Mesenchymal stem cell (in vitro differentiated cells and primary cell): ENCODE data around the gene RNASEH1.

Experiments used
- DNase-seq: peaks from one replicate; pipeline ENCODE4 v3.0.0-alpha.2; 2013
- H2AFZ ChIP-seq: one replicate; pipeline ENCODE4 v1.6.1; 2013; ENCODE audit warnings: low read depth, mild to moderate bottlenecking, control low read depth, inconsistent platforms, low read length, moderate library complexity
- H2AK5ac ChIP-seq: 2 replicates; pipeline ENCODE4 v1.6.1; 2013; ENCODE audit warnings: low read length, moderate library complexity, mild to moderate bottlenecking, inconsistent platforms; ENCODE audit not compliant: severe bottlenecking
- H2BK120ac ChIP-seq: one replicate; pipeline ENCODE4 v1.6.1; 2013; ENCODE audit warnings: low read depth, mild to moderate bottlenecking, inconsistent platforms, low read length, moderate library complexity
- H2BK12ac ChIP-seq, 2 experiments: one replicate each; pipeline ENCODE4 v1.6.1; 2013; ENCODE audit warnings: inconsistent platforms in 2 of 2, low read length in 2 of 2, mild to moderate bottlenecking in 2 of 2, moderate library complexity in 2 of 2, control low read depth in 1 of 2
- H2BK15ac ChIP-seq: one replicate; pipeline ENCODE4 v1.6.1; 2013; ENCODE audit warnings: mild to moderate bottlenecking, low read depth, inconsistent platforms; ENCODE audit not compliant: poor library complexity, severe bottlenecking
- H2BK5ac ChIP-seq: 2 replicates; pipeline ENCODE4 v1.6.1; 2013; ENCODE audit warnings: low read depth, mild to moderate bottlenecking, low read length, control low read depth, inconsistent platforms; ENCODE audit not compliant: poor library complexity, severe bottlenecking
- H3K14ac ChIP-seq, 2 experiments: one replicate each; pipeline ENCODE4 v1.6.1; 2013; ENCODE audit warnings: inconsistent platforms in 2 of 2, low read length in 2 of 2, control low read depth in 1 of 2, mild to moderate bottlenecking in 1 of 2, moderate library complexity in 1 of 2
- H3K18ac ChIP-seq, 2 experiments: one replicate each; pipeline ENCODE4 v1.6.1; 2013; ENCODE audit warnings: inconsistent platforms in 2 of 2, low read length in 2 of 2, control low read depth in 1 of 2, low read depth in 1 of 2, mild to moderate bottlenecking in 1 of 2
- H3K23ac ChIP-seq, 2 experiments: one replicate each; pipeline ENCODE4 v1.6.1; 2013; ENCODE audit warnings: inconsistent platforms in 2 of 2, low read length in 2 of 2, mild to moderate bottlenecking in 2 of 2, moderate library complexity in 2 of 2, control low read depth in 1 of 2
- H3K27ac ChIP-seq: 2 replicates; pipeline ENCODE4 v1.5.1; 2013; ENCODE audit warnings: mild to moderate bottlenecking, moderate library complexity, low read length, control low read depth, inconsistent platforms; ENCODE audit not compliant: poor library complexity, severe bottlenecking
- H3K27me3 ChIP-seq, 2 experiments: 2 replicates each; pipeline versions ENCODE4 v1.6.1 to v1.7.0; 2013; ENCODE audit warnings: low read length in 2 of 2, mild to moderate bottlenecking in 2 of 2, moderate library complexity in 2 of 2, control low read depth in 1 of 2, inconsistent platforms in 1 of 2; ENCODE audit not compliant: control insufficient read depth in 1 of 2, insufficient read depth in 1 of 2
- H3K36me3 ChIP-seq, 2 experiments: 2 replicates each; pipeline versions ENCODE4 v1.6.1 to v1.7.0; 2013; ENCODE audit warnings: low read length in 2 of 2, control low read depth in 1 of 2, inconsistent platforms in 1 of 2, low read depth in 1 of 2, mild to moderate bottlenecking in 1 of 2; ENCODE audit not compliant: insufficient read depth in 2 of 2, control insufficient read depth in 1 of 2
- H3K4ac ChIP-seq, 2 experiments: one replicate each; pipeline ENCODE4 v1.6.1; 2013; ENCODE audit warnings: inconsistent platforms in 2 of 2, low read length in 2 of 2, mild to moderate bottlenecking in 2 of 2, moderate library complexity in 2 of 2, control low read depth in 1 of 2, low read depth in 1 of 2
- H3K4me1 ChIP-seq: 2 replicates; pipeline ENCODE4 v1.6.1; 2013; ENCODE audit warnings: low read depth, low read length, control low read depth; ENCODE audit not compliant: control insufficient read depth, insufficient read depth
- H3K4me2 ChIP-seq: 2 replicates; pipeline ENCODE4 v1.6.1; 2013; ENCODE audit warnings: low read length, mild to moderate bottlenecking, inconsistent platforms; ENCODE audit not compliant: poor library complexity, severe bottlenecking
- H3K4me3 ChIP-seq, 2 experiments: 2 replicates each; pipeline versions ENCODE4 v1.5.1 to v1.7.0; 2013; ENCODE audit warnings: low read length in 2 of 2, mild to moderate bottlenecking in 2 of 2, control low read depth in 1 of 2, low read depth in 1 of 2; ENCODE audit not compliant: insufficient read depth in 1 of 2
- H3K79me1 ChIP-seq: replicated peaks from 2 replicates; pipeline ENCODE4 v1.6.1; 2013; ENCODE audit warnings: mild to moderate bottlenecking, control low read depth, low read length, inconsistent platforms; ENCODE audit not compliant: poor library complexity, severe bottlenecking
- H3K9ac ChIP-seq: 2 replicates; pipeline ENCODE4 v1.7.0; 2013; ENCODE audit warnings: mild to moderate bottlenecking, low read length, moderate library complexity
- H3K9me3 ChIP-seq: 2 replicates; pipeline ENCODE4 v1.7.0; 2013; ENCODE audit warnings: mild to moderate bottlenecking, low read length; ENCODE audit not compliant: control insufficient read depth
- H4K8ac ChIP-seq: one replicate; pipeline ENCODE4 v1.6.1; 2013; ENCODE audit warnings: inconsistent platforms, mild to moderate bottlenecking, low read length, moderate library complexity
- H4K91ac ChIP-seq: one replicate; pipeline ENCODE4 v1.6.1; 2013; ENCODE audit warnings: mild to moderate bottlenecking, low read length, inconsistent platforms
- WGBS: methylation state at CpG from one replicate; pipeline ENCODE4 v1.1.7; 2013; ENCODE audit warnings: mixed read lengths; 5-methylcytosine and 5-hydroxymethylcytosine counted together

RNASEH1 gene

DNA sequence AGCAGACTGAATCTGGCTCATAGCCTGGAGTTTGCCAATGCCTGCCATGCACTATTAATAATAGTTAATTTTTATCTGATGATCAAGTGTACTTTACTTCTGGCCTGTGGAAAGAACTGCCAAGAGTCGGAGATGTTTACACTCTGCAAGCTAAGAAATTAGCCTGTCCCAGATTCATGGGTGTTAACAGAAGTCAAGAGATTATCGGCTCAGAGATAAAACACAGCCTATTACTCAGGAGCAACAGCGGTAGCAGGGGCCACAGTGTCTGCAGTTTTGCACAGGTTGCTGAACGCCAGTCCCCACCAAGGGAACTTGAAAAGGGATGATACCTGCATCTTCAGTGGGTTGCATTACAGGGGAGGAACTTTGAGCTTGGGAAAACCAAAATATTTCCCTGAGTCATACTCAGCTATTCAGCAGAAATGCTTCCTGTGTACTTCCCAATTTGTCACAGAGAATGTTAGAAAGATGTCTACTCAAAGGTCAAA is 34.5 kb downstream of the RNASEH1 start:
- Histone ChIP-seq H3K9me3 (no peaks in the 10 kb centered on the region), H3K27me3 (no peaks in the 10 kb centered on the region), H4K91ac (no peak overlapping the region), H3K36me3 (peaks cover 0 to 8% of the 10 kb centered on the region in 2 experiments), H2AFZ (no peak overlapping the region), H2BK5ac (no peak overlapping the region), H3K4me3 (peak overlapping the region in 1 of 2 experiments; percentile 49), H4K8ac (no peak overlapping the region), H3K9ac (peak overlapping the region; percentile 53), H2BK120ac (no peak overlapping the region), H2BK15ac (no peak overlapping the region), H3K79me1 (peaks cover 4% of the 10 kb centered on the region), H3K23ac (no peak overlapping the region), H3K27ac (no peak overlapping the region), H2BK12ac (no peak overlapping the region), H3K18ac (no peak overlapping the region), H3K4me2 (no peak overlapping the region), H2AK5ac (no peak overlapping the region), H3K4me1 (peaks cover 9% of the 10 kb centered on the region), H3K14ac (no peak overlapping the region), H3K4ac (no peak overlapping the region)
- WGBS: 44% methylated on average over 4 of the region's 4 CpGs
- DNase-seq: peak; percentile 37

DNA sequence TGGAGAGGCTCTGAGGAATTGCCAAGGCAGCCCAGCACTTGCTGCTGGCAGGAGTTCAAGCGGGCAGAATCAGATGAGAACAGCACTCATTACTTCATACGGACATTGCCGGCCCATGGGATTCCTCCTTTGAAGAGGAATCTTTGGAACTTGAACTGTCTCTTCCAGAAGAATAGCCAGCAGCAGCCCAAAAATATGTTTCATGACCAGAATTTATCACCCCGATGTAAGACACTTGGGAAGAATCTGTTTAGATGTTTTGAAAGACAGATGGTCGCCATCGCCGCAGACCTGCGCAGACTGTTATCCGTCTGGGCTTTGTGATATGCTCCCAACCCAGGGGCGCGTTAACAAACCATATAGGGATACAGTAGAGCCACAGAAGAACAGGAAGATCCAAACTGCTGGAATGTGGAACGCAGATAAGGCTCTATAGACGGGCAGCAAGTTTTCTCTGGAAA is 35.1 kb downstream of the RNASEH1 start:
- no peak overlapping the region for H4K8ac ChIP-seq
- no peak overlapping the region for H3K18ac ChIP-seq
- H2BK120ac ChIP-seq: no peak overlapping the region
- no peak overlapping the region for H2AK5ac ChIP-seq
- H2BK5ac ChIP-seq: no peak overlapping the region
- DNase-seq: peak; percentile 43
- H3K9me3 ChIP-seq: no peaks in the 10 kb centered on the region
- H3K27me3 ChIP-seq: no peaks in the 10 kb centered on the region
- no peak overlapping the region for H3K14ac ChIP-seq
- peaks cover 4% of the 10 kb centered on the region for H3K79me1 ChIP-seq
- H3K4me2 ChIP-seq: no peak overlapping the region
- 58% methylated on average over 12 of the region's 13 CpGs for WGBS
- H4K91ac ChIP-seq: no peak overlapping the region
- peak overlapping the region in 1 of 2 experiments; percentile 7 for H3K4ac ChIP-seq
- H3K27ac ChIP-seq: no peak overlapping the region
- H3K4me1 ChIP-seq: peaks cover 7% of the 10 kb centered on the region
- H2AFZ ChIP-seq: no peak overlapping the region
- H3K4me3 ChIP-seq: peak overlapping the region in 1 of 2 experiments; percentile 49
- no peak overlapping the region for H3K23ac ChIP-seq
- peaks cover 0 to 2% of the 10 kb centered on the region in 2 experiments for H3K36me3 ChIP-seq
- H3K9ac ChIP-seq: peak overlapping the region; percentile 53
- peak overlapping the region; percentile 2 to 55 for H2BK12ac ChIP-seq
- peak overlapping the region; percentile 33 for H2BK15ac ChIP-seq

DNA sequence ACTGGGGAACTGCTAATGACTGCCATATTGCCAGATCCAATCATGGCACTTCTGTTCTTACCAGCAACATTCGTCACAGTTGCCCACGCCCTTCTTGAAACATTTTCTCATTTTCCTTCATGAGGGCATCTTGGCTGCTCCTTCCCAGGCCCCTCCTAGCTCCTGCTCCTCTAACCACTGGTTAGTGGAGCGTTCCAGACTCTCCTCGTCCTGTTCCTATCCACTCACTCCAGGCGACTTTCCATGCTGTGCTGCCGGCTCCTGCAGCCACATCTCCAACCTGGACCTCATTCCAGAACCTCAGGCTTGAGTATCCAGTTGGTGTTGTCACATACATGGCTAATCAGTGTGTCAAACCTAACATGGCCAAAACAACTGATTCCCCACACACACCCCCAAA is 37.5 kb downstream of the RNASEH1 start:
- H3K36me3 ChIP-seq: peaks cover 0 to 12% of the 10 kb centered on the region in 2 experiments
- no peak overlapping the region for H3K9ac ChIP-seq
- no peak overlapping the region for H2BK5ac ChIP-seq
- H2AK5ac ChIP-seq: no peak overlapping the region
- no peak overlapping the region for H4K91ac ChIP-seq
- no peak overlapping the region for H3K14ac ChIP-seq
- peak overlapping the region in 1 of 2 experiments; percentile 88 for H3K4me3 ChIP-seq
- H3K27ac ChIP-seq: no peak overlapping the region
- H2BK120ac ChIP-seq: no peak overlapping the region
- WGBS: 95% methylated on average over 6 of the region's 6 CpGs
- no peaks in the 10 kb centered on the region for H3K27me3 ChIP-seq
- no peak overlapping the region for H2BK12ac ChIP-seq
- no peak overlapping the region for H3K23ac ChIP-seq
- H3K18ac ChIP-seq: no peak overlapping the region
- H2AFZ ChIP-seq: no peak overlapping the region
- H3K4me1 ChIP-seq: peaks cover 7% of the 10 kb centered on the region
- no peaks in the 10 kb centered on the region for H3K9me3 ChIP-seq
- no peak overlapping the region for H3K4ac ChIP-seq
- peaks cover 4% of the 10 kb centered on the region for H3K79me1 ChIP-seq
- no peak overlapping the region for H4K8ac ChIP-seq
- DNase-seq: no peak
- H3K4me2 ChIP-seq: no peak overlapping the region
- no peak overlapping the region for H2BK15ac ChIP-seq

DNA sequence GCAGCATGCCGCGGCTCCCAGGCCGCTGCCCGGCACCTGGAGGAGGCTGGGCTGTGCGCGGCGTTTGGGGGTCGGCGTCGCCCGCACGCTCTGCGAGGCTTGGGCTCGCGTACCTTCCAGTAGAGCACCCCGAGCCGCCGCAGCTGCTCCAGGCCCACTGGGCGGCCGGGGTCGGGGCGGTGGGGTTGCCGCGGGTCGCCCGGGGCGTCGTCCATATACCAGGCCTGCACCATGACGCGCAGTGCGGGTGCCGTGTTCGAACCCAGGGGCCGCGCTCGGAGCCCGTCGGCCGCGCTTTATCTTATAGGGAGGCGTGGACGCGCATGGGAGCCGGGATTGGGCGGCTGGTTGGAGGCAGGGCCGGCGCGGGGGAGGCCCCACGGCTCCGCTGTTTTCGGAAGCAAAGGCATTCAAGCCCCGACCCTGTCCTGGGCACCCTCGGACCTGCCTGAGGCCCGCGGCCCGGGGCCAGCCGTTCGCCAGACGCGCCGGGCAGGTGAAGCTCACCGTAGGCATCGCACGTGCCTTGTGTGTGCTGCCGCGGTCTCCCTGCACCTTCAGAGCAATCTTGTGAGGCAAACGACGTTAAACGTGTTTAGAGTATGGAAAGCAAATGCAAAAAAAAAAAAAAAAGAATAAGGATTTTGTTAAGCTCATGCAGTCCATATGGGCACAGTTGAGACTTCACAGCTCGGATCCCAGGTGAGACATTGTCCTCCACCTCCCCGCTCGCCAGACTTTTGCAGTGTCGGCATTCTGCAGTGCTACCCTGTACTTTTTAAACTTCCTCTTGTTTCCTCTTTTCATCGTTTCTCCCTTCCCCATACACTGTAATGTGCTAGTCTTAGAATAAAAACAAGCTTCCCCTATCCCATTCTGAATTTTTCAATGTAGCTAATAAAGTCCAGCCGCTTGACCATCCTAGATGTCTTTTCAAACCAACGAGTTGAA is 38.6 kb downstream of the RNASEH1 start, which contains the start of gene ADI1:
ADI1 (minus strand) TSS at position 277 of the 951 bp plus-strand sequence; CDS start at position 233, 44 bp downstream.
- H3K14ac ChIP-seq: peak within 1 kb of the TSS; percentile 83 to 96
- peak within 1 kb of the TSS; percentile 98 for H2BK15ac ChIP-seq
- peak within 1 kb of the TSS; percentile 93 for H3K4me2 ChIP-seq
- H3K9me3 ChIP-seq: no peaks in the 10 kb centered on the region
- H3K4ac ChIP-seq: peak within 1 kb of the TSS; percentile 83 to 84
- H3K79me1 ChIP-seq: peaks cover 4% of the 10 kb centered on the region
- peak within 1 kb of the TSS; percentile 95 for H3K27ac ChIP-seq
- peak within 1 kb of the TSS; percentile 95 to 98 for H3K18ac ChIP-seq
- peak within 1 kb of the TSS; percentile 91 for H2BK120ac ChIP-seq
- H4K8ac ChIP-seq: peak within 1 kb of the TSS; percentile 97
- H3K36me3 ChIP-seq: peaks cover 0 to 12% of the 10 kb centered on the region in 2 experiments
- no peaks in the 10 kb centered on the region for H3K27me3 ChIP-seq
- WGBS: 7% methylated on average over 67 of the region's 76 CpGs
- H3K4me1 ChIP-seq: peaks cover 7% of the 10 kb centered on the region
- H3K23ac ChIP-seq: peak within 1 kb of the TSS in 1 of 2 experiments; percentile 32
- DNase-seq: peak; percentile 79
- H3K9ac ChIP-seq: peak within 1 kb of the TSS; percentile 93
- peak within 1 kb of the TSS; percentile 75 to 97 for H3K4me3 ChIP-seq
- peak within 1 kb of the TSS in 1 of 2 experiments; percentile 23 for H2BK12ac ChIP-seq
- peak within 1 kb of the TSS; percentile 94 for H4K91ac ChIP-seq
- no peak within 1 kb of the TSS for H2AK5ac ChIP-seq
- peak within 1 kb of the TSS; percentile 86 for H2BK5ac ChIP-seq
- H2AFZ ChIP-seq: peak within 1 kb of the TSS; percentile 76
